SK-N-SH treated with all-trans-retinoic acid at 6 μM for 48 hours (cell line): ENCODE data around the gene SNX8.

Experiments
- ATAC-seq: fragments of 200-7000 bp; cut with Tn5 transposase; 3 replicates; pipeline ENCODE4 v1.9.1; 2020; ENCODE audit warnings: mild to moderate bottlenecking, moderate library complexity
- ARNTL ChIP-seq: fragments of 450-650 bp; formaldehyde crosslinking; IDR thresholded peaks from 2 replicates; pipeline ENCODE4 v1.5.0; 2020; ENCODE audit warnings: low read depth, mild to moderate bottlenecking, moderate library complexity, borderline replicate concordance
- BACH2 ChIP-seq: fragments of 250-450 bp; sonication (Bioruptor Pico); IDR thresholded peaks from 2 replicates; pipeline ENCODE4 v1.9.0; 2021; ENCODE audit warnings: mild to moderate bottlenecking, borderline replicate concordance
- CSDC2 ChIP-seq: fragments of 250-450 bp; sonication (Bioruptor Pico); IDR thresholded peaks from 2 replicates; pipeline ENCODE4 v1.5.0; 2020; ENCODE audit warnings: mild to moderate bottlenecking, moderate library complexity
- ESRRG ChIP-seq: fragments of 250-450 bp; sonication (Bioruptor Pico); IDR thresholded peaks from 2 replicates; pipeline ENCODE4 v1.6.1; 2021; ENCODE audit warnings: mild to moderate bottlenecking
- GLIS3 ChIP-seq: fragments of 250-450 bp; sonication (Bioruptor Pico); IDR thresholded peaks from 2 replicates; pipeline ENCODE4 v1.5.0; 2020; ENCODE audit warnings: mild to moderate bottlenecking, moderate library complexity
- ISL1 ChIP-seq: fragments of 250-450 bp; sonication (Bioruptor Pico); IDR thresholded peaks from 2 replicates; pipeline ENCODE4 v2.1.2; 2022; ENCODE audit warnings: mild to moderate bottlenecking, moderate library complexity
- OSR1 ChIP-seq: fragments of 250-450 bp; sonication (Bioruptor Pico); IDR thresholded peaks from 2 replicates; pipeline ENCODE4 v1.8.0; 2022; ENCODE audit warnings: moderate library complexity, mild to moderate bottlenecking, inconsistent platforms
- PPARA ChIP-seq: fragments of 250-450 bp; sonication (Bioruptor Pico); IDR thresholded peaks from 2 replicates; pipeline ENCODE4 v1.5.0; 2020; ENCODE audit warnings: mild to moderate bottlenecking, borderline replicate concordance
- SNAI2 ChIP-seq: fragments of 250-450 bp; sonication (Bioruptor Pico); IDR thresholded peaks from 2 replicates; pipeline ENCODE4 v1.5.0; 2020; ENCODE audit warnings: mild to moderate bottlenecking, moderate library complexity
- TCF4 ChIP-seq: fragments of 250-450 bp; sonication (Bioruptor Pico); IDR thresholded peaks from 2 replicates; pipeline ENCODE4 v1.8.0; 2021; ENCODE audit warnings: mild to moderate bottlenecking, moderate library complexity, borderline replicate concordance
- TOX ChIP-seq: fragments of 250-450 bp; sonication (Bioruptor Pico); IDR thresholded peaks from 2 replicates; pipeline ENCODE4 v1.8.0; 2021; ENCODE audit warnings: mild to moderate bottlenecking, moderate library complexity, borderline replicate concordance
- ZC3H10 ChIP-seq: fragments of 250-450 bp; sonication (Bioruptor Pico); IDR thresholded peaks from 2 replicates; pipeline ENCODE4 v1.5.1; 2021; ENCODE audit warnings: mild to moderate bottlenecking, moderate library complexity
- ZFP3 ChIP-seq: fragments of 250-450 bp; sonication (Bioruptor Pico); IDR thresholded peaks from 2 replicates; pipeline ENCODE4 v1.5.0; 2020; ENCODE audit warnings: mild to moderate bottlenecking, moderate library complexity
- ZFP30 ChIP-seq: fragments of 450-650 bp; formaldehyde crosslinking; IDR thresholded peaks from 2 replicates; pipeline ENCODE4 v1.5.0; 2022; ENCODE audit warnings: mild to moderate bottlenecking, moderate library complexity
- ZNF565 ChIP-seq: fragments of 450-650 bp; formaldehyde crosslinking; conservative IDR thresholded peaks from 2 replicates; pipeline ENCODE4 v1.5.0; 2020; ENCODE audit warnings: low read depth, mild to moderate bottlenecking, moderate library complexity
- ZNF70 ChIP-seq: fragments of 450-650 bp; formaldehyde crosslinking; IDR thresholded peaks from 2 replicates; pipeline ENCODE4 v1.5.0; 2020; ENCODE audit warnings: mild to moderate bottlenecking, moderate library complexity
- ZNF8 ChIP-seq: fragments of 450-650 bp; formaldehyde crosslinking; IDR thresholded peaks from 2 replicates; pipeline ENCODE4 v1.5.0; 2020; ENCODE audit warnings: mild to moderate bottlenecking, moderate library complexity
- TF ChIP-seq, protein P1 (sequence below): fragments of 250-450 bp; sonication (Bioruptor Pico); IDR thresholded peaks from 2 replicates; pipeline ENCODE4 v1.8.0; 2020; ENCODE audit warnings: mild to moderate bottlenecking, moderate library complexity, borderline replicate concordance
- TF ChIP-seq, protein P2 (sequence below): fragments of 250-450 bp; sonication (Bioruptor Pico); IDR thresholded peaks from 2 replicates; pipeline ENCODE4 v1.5.1; 2020; ENCODE audit warnings: low read depth, mild to moderate bottlenecking, moderate library complexity
- TF ChIP-seq, protein P3 (sequence below): fragments of 250-450 bp; sonication (Bioruptor Pico); IDR thresholded peaks from 2 replicates; pipeline ENCODE4 v1.5.0; 2020; ENCODE audit warnings: mild to moderate bottlenecking, moderate library complexity
- TF ChIP-seq, protein P4 (sequence below): fragments of 250-450 bp; sonication (Bioruptor Pico); IDR thresholded peaks from 2 replicates; pipeline ENCODE4 v1.8.0; 2021; ENCODE audit warnings: low read depth, mild to moderate bottlenecking, moderate library complexity, borderline replicate concordance

SNX8 gene

DNA sequence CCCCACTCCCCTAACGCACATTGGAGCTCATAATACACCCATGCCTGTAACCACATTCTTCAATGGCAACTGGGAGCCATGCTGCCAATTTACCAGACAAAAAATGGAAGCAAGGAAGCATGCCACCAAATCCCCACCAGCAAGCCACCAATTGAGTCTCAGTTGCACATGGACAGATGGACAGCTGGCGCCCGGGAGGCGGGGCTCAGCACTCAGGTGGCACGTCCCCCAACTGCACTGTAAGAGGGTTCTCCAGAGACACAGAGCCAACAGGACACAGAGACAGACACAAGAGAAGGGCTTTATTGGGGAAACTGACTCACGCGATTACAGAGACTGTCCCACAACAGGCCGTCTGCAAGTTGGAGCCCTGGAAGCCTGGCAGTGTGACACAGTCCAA, 84.0 kb downstream of the SNX8 start:
- no peak for ATAC-seq
- no peak for TF ChIP-seq ZC3H10 (CRISPR knock-in tag)
- TF ChIP-seq CSDC2 (CRISPR knock-in tag), result no peak
- TF ChIP-seq ZNF565 (CRISPR knock-in tag), result no peak
- no peak for TF ChIP-seq BACH2 (CRISPR knock-in tag)
- TF ChIP-seq ESRRG (CRISPR knock-in tag), result no peak
- TF ChIP-seq, protein P1, sequence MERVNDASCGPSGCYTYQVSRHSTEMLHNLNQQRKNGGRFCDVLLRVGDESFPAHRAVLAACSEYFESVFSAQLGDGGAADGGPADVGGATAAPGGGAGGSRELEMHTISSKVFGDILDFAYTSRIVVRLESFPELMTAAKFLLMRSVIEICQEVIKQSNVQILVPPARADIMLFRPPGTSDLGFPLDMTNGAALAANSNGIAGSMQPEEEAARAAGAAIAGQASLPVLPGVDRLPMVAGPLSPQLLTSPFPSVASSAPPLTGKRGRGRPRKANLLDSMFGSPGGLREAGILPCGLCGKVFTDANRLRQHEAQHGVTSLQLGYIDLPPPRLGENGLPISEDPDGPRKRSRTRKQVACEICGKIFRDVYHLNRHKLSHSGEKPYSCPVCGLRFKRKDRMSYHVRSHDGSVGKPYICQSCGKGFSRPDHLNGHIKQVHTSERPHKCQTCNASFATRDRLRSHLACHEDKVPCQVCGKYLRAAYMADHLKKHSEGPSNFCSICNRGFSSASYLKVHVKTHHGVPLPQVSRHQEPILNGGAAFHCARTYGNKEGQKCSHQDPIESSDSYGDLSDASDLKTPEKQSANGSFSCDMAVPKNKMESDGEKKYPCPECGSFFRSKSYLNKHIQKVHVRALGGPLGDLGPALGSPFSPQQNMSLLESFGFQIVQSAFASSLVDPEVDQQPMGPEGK (CRISPR knock-in tag), result no peak
- TF ChIP-seq, all 23 proteins: peak for 0

DNA sequence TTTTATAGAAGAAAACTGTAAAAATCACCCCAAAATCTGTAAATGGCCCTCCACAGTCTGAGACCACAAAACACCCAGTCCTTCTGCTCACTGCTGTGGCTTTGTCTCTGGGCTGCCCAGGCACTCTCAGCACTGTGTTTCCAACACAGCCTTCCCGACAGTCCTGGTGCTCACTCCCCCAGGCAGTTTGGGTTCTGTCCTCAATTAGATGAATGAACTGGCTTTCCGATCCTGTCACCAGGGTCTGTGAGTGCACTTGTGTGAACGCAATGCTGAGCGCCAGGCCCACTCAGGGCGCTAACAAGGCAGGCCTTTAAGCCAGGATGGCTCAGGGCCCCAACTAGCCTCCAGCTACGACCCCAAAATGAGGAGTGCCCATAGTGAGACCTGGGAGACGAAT, 84.8 kb downstream of the SNX8 start:
- TF ChIP-seq BACH2 (CRISPR knock-in tag) (no peak), OSR1 (CRISPR knock-in tag) (no peak), ESRRG (CRISPR knock-in tag) (no peak), ZNF565 (CRISPR knock-in tag) (no peak), ZC3H10 (CRISPR knock-in tag) (no peak), SNAI2 (CRISPR knock-in tag) (no peak), GLIS3 (CRISPR knock-in tag) (no peak), CSDC2 (CRISPR knock-in tag) (no peak), ZFP3 (CRISPR knock-in tag) (no peak), ZNF8 (no peak)
- TF ChIP-seq, protein P2, sequence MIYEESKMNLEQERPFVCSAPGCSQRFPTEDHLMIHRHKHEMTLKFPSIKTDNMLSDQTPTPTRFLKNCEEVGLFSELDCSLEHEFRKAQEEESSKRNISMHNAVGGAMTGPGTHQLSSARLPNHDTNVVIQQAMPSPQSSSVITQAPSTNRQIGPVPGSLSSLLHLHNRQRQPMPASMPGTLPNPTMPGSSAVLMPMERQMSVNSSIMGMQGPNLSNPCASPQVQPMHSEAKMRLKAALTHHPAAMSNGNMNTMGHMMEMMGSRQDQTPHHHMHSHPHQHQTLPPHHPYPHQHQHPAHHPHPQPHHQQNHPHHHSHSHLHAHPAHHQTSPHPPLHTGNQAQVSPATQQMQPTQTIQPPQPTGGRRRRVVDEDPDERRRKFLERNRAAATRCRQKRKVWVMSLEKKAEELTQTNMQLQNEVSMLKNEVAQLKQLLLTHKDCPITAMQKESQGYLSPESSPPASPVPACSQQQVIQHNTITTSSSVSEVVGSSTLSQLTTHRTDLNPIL (CRISPR knock-in tag), result no peak
- TF ChIP-seq, protein P1 (CRISPR knock-in tag), result no peak
- ATAC-seq, result no peak

DNA sequence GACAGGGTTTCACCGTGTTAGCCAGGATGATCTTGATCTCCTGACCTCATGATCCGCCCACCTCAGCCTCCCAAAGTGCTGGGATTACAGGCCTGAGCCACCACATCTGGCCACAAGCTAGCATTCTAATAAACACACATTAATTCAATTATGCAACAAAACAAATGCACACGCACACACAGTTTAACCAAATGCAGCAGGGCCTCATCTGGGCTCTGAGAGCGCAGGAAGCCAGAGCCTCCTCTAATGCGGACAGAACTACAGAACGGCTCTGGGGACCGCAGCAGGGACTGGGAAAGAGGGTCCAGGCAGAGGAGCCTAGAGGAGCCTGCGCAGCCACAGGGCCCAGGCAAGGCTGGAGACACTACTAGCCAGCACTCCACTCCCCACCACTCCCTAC, 85.3 kb downstream of the SNX8 start:
- TF ChIP-seq CSDC2 (CRISPR knock-in tag) (no peak), TCF4 (peak; percentile 66; the same call in 1 of the 2 replicates), ARNTL (CRISPR knock-in tag) (no peak), TOX (no peak)
- TF ChIP-seq, protein P1 (CRISPR knock-in tag), result no peak
- TF ChIP-seq, protein P2 (CRISPR knock-in tag), result no peak
- ATAC-seq, result no peak

DNA sequence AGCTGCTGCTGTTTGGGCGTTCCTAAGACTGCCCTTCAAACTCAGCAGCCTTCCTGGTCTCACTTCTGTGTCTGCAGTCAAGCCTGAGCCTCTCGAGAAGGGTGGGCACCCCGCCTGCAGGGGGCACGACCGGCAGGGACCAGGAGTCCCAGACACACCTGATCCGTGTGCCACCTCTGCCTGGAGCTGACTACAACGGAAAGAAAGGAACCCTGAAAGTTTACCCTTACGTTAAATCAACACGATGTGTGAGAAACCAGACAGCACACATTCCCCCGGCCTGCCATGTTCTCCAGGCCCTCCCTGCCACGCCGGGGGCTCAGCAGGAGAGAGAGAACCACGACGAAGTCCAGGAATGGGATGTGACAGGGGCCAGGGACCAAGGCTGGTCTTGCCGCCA, 86.5 kb downstream of the SNX8 start:
- ATAC-seq, result no peak
- TF ChIP-seq PPARA (CRISPR knock-in tag) (no peak), OSR1 (CRISPR knock-in tag) (no peak), CSDC2 (CRISPR knock-in tag) (no peak), ZNF70 (CRISPR knock-in tag) (no peak), SNAI2 (CRISPR knock-in tag) (no peak), ZFP30 (CRISPR knock-in tag) (no peak), ISL1 (no peak), ARNTL (CRISPR knock-in tag) (no peak)
- TF ChIP-seq, protein P3, sequence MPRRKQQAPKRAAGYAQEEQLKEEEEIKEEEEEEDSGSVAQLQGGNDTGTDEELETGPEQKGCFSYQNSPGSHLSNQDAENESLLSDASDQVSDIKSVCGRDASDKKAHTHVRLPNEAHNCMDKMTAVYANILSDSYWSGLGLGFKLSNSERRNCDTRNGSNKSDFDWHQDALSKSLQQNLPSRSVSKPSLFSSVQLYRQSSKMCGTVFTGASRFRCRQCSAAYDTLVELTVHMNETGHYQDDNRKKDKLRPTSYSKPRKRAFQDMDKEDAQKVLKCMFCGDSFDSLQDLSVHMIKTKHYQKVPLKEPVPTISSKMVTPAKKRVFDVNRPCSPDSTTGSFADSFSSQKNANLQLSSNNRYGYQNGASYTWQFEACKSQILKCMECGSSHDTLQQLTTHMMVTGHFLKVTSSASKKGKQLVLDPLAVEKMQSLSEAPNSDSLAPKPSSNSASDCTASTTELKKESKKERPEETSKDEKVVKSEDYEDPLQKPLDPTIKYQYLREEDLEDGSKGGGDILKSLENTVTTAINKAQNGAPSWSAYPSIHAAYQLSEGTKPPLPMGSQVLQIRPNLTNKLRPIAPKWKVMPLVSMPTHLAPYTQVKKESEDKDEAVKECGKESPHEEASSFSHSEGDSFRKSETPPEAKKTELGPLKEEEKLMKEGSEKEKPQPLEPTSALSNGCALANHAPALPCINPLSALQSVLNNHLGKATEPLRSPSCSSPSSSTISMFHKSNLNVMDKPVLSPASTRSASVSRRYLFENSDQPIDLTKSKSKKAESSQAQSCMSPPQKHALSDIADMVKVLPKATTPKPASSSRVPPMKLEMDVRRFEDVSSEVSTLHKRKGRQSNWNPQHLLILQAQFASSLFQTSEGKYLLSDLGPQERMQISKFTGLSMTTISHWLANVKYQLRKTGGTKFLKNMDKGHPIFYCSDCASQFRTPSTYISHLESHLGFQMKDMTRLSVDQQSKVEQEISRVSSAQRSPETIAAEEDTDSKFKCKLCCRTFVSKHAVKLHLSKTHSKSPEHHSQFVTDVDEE (CRISPR knock-in tag), result no peak
- TF ChIP-seq, protein P1 (CRISPR knock-in tag), result no peak
- TF ChIP-seq, protein P4, sequence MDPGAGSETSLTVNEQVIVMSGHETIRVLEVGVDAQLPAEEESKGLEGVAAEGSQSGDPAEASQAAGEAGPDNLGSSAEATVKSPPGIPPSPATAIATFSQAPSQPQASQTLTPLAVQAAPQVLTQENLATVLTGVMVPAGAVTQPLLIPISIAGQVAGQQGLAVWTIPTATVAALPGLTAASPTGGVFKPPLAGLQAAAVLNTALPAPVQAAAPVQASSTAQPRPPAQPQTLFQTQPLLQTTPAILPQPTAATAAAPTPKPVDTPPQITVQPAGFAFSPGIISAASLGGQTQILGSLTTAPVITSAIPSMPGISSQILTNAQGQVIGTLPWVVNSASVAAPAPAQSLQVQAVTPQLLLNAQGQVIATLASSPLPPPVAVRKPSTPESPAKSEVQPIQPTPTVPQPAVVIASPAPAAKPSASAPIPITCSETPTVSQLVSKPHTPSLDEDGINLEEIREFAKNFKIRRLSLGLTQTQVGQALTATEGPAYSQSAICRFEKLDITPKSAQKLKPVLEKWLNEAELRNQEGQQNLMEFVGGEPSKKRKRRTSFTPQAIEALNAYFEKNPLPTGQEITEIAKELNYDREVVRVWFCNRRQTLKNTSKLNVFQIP, result no peak
